Ovary (tissue), 3 donors: ENCODE measurements around the gene THEM4.

Experiments used
- CTCF ChIP-seq, 3 donors: fragments of 450-650 bp in 2 of 3; fragments of 200-600 bp in 1 of 3; IDR thresholded peaks; one replicate each; pipeline versions ENCODE4 v1.5.1 to v1.8.0; 2016 to 2022; ENCODE audit warnings: antibody characterized with exemption in 3 of 3, mild to moderate bottlenecking in 1 of 3
- POLR2A ChIP-seq: fragments of 450-650 bp; IDR thresholded peaks from one replicate; pipeline ENCODE4 v1.6.1; 2017; ENCODE audit warnings: antibody characterized with exemption, mild to moderate bottlenecking, moderate library complexity
- donor health status: DM: no; HTN: no; CAD: no.

DNA sequence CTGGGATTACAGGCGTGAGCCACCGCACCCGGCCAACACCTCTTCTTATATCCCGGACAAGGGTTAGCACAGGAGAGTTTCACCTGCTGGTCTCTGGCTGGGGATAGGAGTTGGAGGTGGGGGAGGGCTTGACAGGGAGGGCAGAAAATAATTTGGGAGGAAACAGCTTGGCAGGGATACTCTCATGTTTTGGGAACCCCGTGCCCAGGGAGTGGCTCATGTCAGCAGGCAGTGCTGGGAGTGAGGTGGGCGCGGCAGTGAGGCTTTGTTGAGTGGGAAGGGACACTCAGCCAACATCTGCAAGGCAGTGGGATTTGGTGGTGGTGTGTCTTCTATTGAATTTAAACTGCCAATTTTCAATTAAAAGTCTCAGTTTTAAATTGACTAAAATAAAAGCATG lies 54.7 kb downstream of the THEM4 start:
- TF ChIP-seq CTCF (IDR thresholded peaks at IDR 0.05) = no peak
- no peak for TF ChIP-seq POLR2A
